Skeletal muscle tissue (tissue), 4 donors: ENCODE results near the gene TMEM182. TPM values are rescaled to one million over a fixed set of nuclear protein-coding genes. Genes with fewer than 3 reads are reported as not detected.

Experiments used
- H3K27ac ChIP-seq: one replicate; pipeline ENCODE4 v1.7.0; 2013; ENCODE audit warnings: mild to moderate bottlenecking, low read depth, low read length, inconsistent platforms
- H3K27me3 ChIP-seq, 3 donors: one replicate each; pipeline ENCODE4 v1.7.0; 2013; ENCODE audit warnings: low read length in 3 of 3; ENCODE audit not compliant: control insufficient read depth in 3 of 3, insufficient read depth in 3 of 3
- H3K36me3 ChIP-seq, 3 donors: one replicate each; pipeline ENCODE4 v1.7.0; 2013; ENCODE audit warnings: low read length in 3 of 3; ENCODE audit not compliant: control insufficient read depth in 3 of 3, insufficient read depth in 3 of 3
- H3K4me1 ChIP-seq, 3 donors: one replicate each; pipeline ENCODE4 v1.7.0; 2013; ENCODE audit warnings: low read length in 3 of 3, mild to moderate bottlenecking in 3 of 3; ENCODE audit not compliant: control insufficient read depth in 3 of 3, insufficient read depth in 3 of 3
- H3K4me3 ChIP-seq, 3 donors: one replicate each; pipeline ENCODE4 v1.7.0; 2013; ENCODE audit warnings: low read length in 3 of 3
- H3K9ac ChIP-seq, 3 donors: one replicate each; pipeline ENCODE4 v1.7.0; 2013; ENCODE audit warnings: low read length in 3 of 3, mild to moderate bottlenecking in 3 of 3, moderate library complexity in 2 of 3, low read depth in 1 of 3
- H3K9me3 ChIP-seq, 3 donors: one replicate each; pipeline ENCODE4 v1.7.0; 2013; ENCODE audit warnings: low read length in 3 of 3; ENCODE audit not compliant: control insufficient read depth in 3 of 3
- total RNA-seq: library from RNA; depleted of rRNA; stranded (reverse); fragments of >200 nt; gene quantifications from one replicate; pipeline ENCODE4 v1.2.3, GENCODE V29; 2014
- donor health status: Osteomylitis.

TMEM182 gene, protein sequence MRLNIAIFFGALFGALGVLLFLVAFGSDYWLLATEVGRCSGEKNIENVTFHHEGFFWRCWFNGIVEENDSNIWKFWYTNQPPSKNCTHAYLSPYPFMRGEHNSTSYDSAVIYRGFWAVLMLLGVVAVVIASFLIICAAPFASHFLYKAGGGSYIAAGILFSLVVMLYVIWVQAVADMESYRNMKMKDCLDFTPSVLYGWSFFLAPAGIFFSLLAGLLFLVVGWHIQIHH
- total RNA-seq = 152 TPM

GRCh38 chr2:102761763-102762162 is at the start of gene TMEM182:
Gene TMEM182, plus strand, starts transcription at chr2:102762031. Its CDS starts 187 bp downstream, at chr2:102762218.
- no peaks in the 10 kb centered on the region for H3K9me3 ChIP-seq
- peaks cover 0 to 2% (median 0%) of the 10 kb centered on the region in 3 donors for H3K36me3 ChIP-seq
- H3K27me3 ChIP-seq = no peaks in the 10 kb centered on the region
- peak within 1 kb of the TSS; percentile 72 to 84 (median 78) for H3K9ac ChIP-seq
- peaks cover 15 to 32% (median 20%) of the 10 kb centered on the region in 3 donors for H3K4me1 ChIP-seq
- H3K4me3 ChIP-seq = peak within 1 kb of the TSS; percentile 69 to 73 (median 70)
- peak within 1 kb of the TSS; percentile 85 for H3K27ac ChIP-seq

- Histone ChIP-seq H3K4me1 (peaks cover 0 to 9% (median 4%) of the 10 kb centered on the region in 3 donors), H3K36me3 (peaks cover 14 to 29% (median 21%) of the 10 kb centered on the region in 3 donors), H3K4me3 (no peak overlapping the region), H3K27ac (no peak overlapping the region), H3K27me3 (no peaks in the 10 kb centered on the region), H3K9ac (no peak overlapping the region), H3K9me3 (no peaks in the 10 kb centered on the region)
Measured at GRCh38 chr2:102717308-102718018, 44.4 kb upstream of the TMEM182 start.

DNA sequence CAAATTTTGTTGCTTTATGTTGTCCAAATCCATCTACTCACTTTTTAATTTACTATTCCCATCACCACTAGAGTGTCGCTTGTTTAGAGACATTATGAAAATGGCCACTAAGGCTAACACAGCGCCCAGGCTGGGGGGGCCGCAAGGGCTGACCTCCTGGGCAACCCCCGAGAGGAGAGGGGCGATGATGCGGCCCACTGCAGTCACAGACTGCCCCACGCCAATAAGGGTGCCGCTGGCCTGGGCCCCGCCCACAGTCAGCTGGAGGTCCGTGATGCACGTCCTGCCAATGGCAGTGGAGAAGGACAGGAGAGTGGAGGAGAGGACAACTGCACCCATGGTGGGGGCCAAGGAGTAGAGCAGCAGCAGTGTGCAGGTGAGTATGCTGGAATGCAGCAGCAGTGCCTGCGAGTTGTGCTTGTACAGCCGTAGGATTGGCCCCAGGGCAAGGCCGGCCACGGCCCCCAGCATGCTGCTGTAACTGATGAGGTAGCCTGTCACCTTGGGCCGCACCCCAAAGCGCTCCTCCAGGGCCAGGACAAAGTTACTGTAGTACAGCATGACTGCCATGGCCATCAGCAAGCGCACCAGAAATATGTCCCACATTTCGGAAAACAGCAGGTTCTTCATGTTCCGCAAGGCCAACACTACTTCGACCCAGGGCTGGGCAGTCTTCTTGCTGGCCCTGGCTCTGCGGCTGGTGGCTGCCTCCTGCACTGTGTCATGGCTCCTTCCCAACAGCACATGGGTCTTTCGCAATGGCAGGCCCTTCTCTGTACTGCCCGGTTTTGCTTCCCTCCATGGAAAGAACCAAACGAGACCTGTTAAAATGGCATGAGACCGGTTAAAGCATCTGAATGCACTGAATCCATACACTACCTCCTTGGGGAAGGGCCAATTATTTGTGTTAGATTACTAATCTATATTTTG is 43.2 kb upstream of the TMEM182 start:
- no peaks in the 10 kb centered on the region for H3K27me3 ChIP-seq
- no peak overlapping the region for H3K27ac ChIP-seq
- no peak overlapping the region for H3K9ac ChIP-seq
- peaks cover 16 to 36% (median 21%) of the 10 kb centered on the region in 3 donors for H3K36me3 ChIP-seq
- H3K9me3 ChIP-seq = no peaks in the 10 kb centered on the region
- H3K4me3 ChIP-seq = no peak overlapping the region
- H3K4me1 ChIP-seq = peaks cover 0 to 9% (median 4%) of the 10 kb centered on the region in 3 donors

- H3K9ac ChIP-seq = no peak overlapping the region
- H3K4me3 ChIP-seq = no peak overlapping the region
- peaks cover 15 to 47% (median 34%) of the 10 kb centered on the region in 3 donors for H3K36me3 ChIP-seq
- H3K27me3 ChIP-seq = no peaks in the 10 kb centered on the region
- H3K9me3 ChIP-seq = no peaks in the 10 kb centered on the region
- H3K4me1 ChIP-seq = peaks cover 0 to 5% (median 2%) of the 10 kb centered on the region in 3 donors
- H3K27ac ChIP-seq = no peak overlapping the region
Measured at GRCh38 chr2:102724016-102724490, 37.8 kb upstream of the TMEM182 start.

DNA sequence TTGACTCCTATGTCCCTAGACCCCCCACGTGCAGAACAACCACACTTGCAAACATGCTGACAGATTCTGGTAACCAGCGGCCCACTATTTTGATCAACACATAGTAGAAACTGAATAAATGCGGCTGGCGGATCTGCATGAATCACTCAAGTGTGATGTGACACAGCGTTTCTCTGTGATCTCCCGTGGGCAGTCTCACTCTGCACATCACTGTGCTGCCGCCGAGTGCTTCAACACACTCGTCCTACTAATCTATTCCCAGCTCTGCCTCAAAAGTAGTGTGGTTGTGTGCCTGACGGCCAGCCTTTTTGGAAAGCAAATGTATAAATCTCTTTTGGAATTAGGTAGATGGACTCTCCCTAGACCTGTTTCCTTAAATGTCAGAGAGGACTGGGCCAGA is 37.3 kb upstream of the TMEM182 start:
- Histone ChIP-seq H3K36me3 (peaks cover 15 to 46% (median 33%) of the 10 kb centered on the region in 3 donors), H3K9me3 (no peaks in the 10 kb centered on the region), H3K4me3 (no peak overlapping the region), H3K4me1 (peaks cover 0 to 5% (median 2%) of the 10 kb centered on the region in 3 donors), H3K27me3 (no peaks in the 10 kb centered on the region), H3K27ac (no peak overlapping the region), H3K9ac (no peak overlapping the region)

DNA sequence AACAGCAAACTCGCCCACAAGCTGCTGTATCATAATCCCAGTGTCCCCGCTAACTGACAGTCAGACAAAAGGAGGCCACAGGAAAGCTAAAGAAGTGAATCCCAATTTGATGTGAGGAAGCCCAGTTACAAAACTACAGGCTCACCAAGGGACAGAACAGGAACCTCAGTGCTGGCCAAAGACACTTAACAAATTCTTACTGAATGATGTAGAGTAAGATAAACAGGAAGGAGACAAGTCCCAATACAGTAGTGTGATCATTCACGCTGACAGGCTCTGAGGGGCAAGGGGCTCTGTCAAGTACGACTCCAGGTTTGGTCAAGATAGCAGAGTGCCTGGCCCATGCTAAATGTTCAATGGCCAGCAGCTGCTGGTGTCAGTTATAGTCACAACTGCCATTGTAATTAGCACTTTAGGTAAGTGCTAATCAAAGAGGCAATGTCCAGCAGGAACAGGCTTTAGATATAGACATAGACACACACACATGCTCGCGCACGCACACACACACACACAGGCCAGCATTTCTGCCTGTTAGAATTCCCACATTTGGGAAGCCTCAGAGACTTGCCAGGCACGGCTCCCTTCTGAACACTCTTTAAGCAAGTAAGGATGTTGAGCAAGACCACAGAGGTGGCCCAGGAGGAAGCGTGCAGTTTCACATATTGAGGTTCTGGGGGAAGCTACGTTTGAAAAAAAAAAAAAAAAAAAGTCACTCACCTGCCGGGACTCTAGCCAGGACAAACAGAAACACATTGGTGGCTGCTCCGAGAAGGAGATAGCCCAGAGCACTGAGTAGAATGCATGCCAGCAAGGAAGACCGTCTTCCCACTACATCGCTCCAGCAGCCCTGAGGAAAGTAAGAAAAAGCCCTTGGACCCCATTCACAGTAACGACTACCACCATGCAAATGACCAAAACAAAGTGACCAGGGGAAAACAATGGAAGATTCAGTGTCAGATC is 35.4 kb upstream of the TMEM182 start:
- H3K27me3 ChIP-seq = no peaks in the 10 kb centered on the region
- H3K27ac ChIP-seq = no peak overlapping the region

GRCh38 chr2:102735416-102736109 is 26.3 kb upstream of the TMEM182 start:
- Histone ChIP-seq H3K36me3 (peaks cover 0 to 8% (median 7%) of the 10 kb centered on the region in 3 donors), H3K4me3 (peak overlapping the region; percentile 89 to 94 (median 92)), H3K4me1 (peaks cover 11 to 27% (median 18%) of the 10 kb centered on the region in 3 donors), H3K9me3 (no peaks in the 10 kb centered on the region), H3K27ac (peak overlapping the region; percentile 69), H3K9ac (peak overlapping the region; percentile 80 to 90 (median 89)), H3K27me3 (no peaks in the 10 kb centered on the region)

More for the DNA sequence above, 35.4 kb upstream of the TMEM182 start:
- H3K4me1 ChIP-seq = peaks cover 0 to 5% (median 2%) of the 10 kb centered on the region in 3 donors
- peaks cover 15 to 47% (median 30%) of the 10 kb centered on the region in 3 donors for H3K36me3 ChIP-seq
- no peaks in the 10 kb centered on the region for H3K9me3 ChIP-seq
- no peak overlapping the region for H3K4me3 ChIP-seq
- H3K9ac ChIP-seq = no peak overlapping the region

GRCh38 chr2:102736110-102736409 is 25.8 kb upstream of the TMEM182 start:
- H3K27ac ChIP-seq = peak overlapping the region; percentile 69
- H3K36me3 ChIP-seq = peaks cover 0 to 7% (median 5%) of the 10 kb centered on the region in 3 donors
- no peaks in the 10 kb centered on the region for H3K27me3 ChIP-seq
- H3K4me3 ChIP-seq = peak overlapping the region; percentile 89 to 94 (median 92)
- H3K4me1 ChIP-seq = peaks cover 11 to 27% (median 18%) of the 10 kb centered on the region in 3 donors
- H3K9me3 ChIP-seq = no peaks in the 10 kb centered on the region
- H3K9ac ChIP-seq = peak overlapping the region; percentile 80 to 90 (median 89)
